ENCODE results near the gene POPDC2. TPM values are rescaled to one million over a fixed set of nuclear protein-coding genes. Genes with fewer than 3 reads are reported as not detected.
"Not testable (repeated sequence)": the region's sequence is repeated elsewhere in the genome, so short reads cannot be mapped to it uniquely, and the experiment has no call there.

The POPDC2 gene, protein sequence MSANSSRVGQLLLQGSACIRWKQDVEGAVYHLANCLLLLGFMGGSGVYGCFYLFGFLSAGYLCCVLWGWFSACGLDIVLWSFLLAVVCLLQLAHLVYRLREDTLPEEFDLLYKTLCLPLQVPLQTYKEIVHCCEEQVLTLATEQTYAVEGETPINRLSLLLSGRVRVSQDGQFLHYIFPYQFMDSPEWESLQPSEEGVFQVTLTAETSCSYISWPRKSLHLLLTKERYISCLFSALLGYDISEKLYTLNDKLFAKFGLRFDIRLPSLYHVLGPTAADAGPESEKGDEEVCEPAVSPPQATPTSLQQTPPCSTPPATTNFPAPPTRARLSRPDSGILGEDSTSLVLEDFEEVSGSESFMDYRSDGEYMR
- polyA plus RNA-seq (ENCODE audit: insufficient read length in 4 of 4), result 1 to 10 TPM; 2.7 to 8.4 (median 4.5) TPM

DNA sequence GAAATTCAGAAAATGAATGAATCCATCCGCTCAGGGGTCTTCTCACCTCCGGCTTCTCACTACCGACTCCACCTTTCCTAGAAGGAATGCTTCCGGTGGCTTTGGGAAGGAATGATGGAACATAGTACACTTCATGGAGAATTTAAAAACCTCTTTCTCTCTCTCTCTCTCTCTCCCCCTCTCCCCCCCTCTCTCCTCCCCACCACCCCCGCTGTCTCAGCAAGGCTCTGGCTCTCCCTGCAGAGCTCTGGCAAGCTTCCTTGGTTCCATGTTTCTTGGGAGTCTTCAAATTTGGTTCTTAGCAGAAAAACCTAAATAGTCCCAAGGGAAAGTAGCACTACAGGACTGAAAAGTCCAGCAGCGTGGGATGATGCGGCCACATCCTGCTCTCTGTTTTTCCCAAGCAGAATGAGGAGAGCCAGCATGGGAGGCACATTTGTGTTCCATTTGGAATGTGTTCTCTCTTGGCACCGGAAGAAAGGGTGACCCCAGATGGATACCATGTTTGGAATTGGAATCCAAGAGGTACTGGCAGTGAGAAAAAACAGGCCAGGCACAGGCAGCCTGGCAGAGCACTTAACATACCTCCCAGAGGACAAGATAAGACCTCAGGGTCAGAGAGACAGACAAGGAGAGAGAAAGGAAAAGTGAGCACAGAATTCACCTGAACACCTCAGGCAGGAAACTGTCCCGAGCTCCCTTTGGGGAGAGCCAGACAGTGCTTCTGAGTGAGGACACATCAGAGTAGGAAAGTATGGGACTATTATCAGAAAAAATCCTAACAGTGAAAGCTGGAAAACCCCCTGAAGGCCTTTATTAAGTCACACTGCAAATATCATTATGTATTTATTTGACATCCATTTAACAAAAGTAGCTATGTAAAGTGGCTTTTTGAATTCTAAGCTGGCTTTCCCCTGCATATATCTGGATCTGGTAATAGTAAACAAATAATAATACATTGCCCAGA, at the start of gene POPDC2:
TSS of gene POPDC2 (minus strand) at position 116 of the 967 bp plus-strand sequence. CDS start 166 bp downstream, outside the sequence.
- no peak for DNase-seq (ENCODE audit: low read depth in 4 of 4, low spot score in 3 of 4)

DNA sequence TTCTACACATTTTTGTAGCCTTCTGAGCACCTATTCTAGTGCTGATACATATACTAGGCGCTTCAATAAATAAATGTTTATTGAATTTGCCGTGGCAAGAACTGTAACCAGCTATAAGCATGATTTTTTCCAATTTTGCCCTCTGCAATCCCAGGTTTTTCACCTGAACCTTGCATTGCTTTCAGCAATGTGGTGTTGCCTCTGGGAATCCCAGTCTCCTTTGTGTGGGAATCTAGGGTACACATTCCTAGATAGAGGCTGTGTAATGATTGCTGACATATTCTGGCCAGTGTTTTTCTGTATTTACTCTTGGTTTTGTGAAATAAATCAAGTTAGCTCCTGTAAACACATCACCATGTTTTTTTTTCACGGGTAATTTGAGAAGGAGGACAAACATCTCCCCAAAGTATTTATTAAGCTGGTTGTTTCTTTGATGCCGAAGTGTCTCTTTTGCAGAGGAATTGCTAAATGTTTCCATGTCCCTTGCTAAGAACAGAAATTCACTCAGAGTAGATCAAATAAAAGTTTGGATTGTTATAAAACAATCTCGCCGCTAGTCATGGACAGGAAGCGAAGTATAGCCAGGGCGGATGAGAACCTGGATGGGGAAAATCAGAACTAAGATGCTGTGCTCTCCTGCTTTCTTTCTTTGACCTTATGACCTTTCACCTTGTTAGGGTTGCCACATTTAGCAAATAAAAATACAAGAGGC, 43.6 kb upstream of the POPDC2 start:
- no peak for DNase-seq (ENCODE audit: low read depth in 4 of 4, low spot score in 3 of 4)

DNA sequence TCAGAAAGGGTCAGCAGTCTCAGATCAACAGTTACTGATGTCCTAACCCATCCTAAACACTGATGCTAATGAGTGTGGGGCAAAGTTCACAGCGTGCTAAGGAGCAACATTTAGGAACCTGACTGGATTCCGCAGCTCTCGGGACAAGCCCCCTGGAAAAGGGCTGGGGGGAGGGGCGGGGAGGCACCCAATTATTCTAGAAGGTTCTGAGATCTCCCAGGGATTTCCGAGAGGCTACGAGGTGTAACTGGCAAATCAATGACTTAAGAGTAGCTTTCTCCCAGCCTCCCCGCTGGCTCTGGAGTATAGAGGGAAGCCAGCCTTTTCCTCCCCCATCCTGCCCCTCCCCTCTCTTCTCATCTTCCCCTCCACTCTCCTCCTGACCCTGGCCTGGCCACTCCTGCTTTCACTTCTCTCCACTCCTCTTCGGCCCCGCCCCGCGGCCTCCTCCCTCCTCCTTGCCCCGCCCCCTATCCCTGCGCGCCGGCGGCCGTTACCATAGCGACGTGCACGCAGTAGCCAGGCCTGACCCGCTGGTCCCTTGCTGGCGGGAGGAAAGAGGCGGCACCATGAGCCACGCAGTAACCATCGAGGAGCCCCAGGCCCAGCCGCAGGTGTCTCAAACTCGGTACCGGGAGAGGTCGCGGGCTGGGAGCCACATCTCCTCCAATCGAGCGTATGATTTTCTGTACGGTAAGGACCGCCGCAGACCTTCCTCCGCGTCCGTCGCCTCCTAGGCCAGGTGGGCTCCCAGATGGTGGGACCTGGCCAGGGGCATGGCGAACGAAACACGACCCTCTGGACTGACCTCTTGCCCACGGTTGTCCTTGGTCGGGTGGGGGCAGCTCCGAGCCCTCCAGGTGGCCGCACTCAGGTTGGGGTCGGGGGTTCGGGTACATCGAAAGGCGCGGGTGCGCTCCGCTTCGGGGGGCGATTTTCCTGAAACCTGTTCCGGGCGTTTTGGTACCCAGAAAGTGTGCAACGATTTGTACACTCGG, 42.4 kb upstream of the POPDC2 start, which contains the start of gene CFAP91:
TSS of gene CFAP91 (plus strand) at position 493 of the 998 bp plus-strand sequence. CDS start at position 570, 77 bp downstream.
- DNase-seq (ENCODE audit: low read depth in 4 of 4, low spot score in 3 of 4), result peak; percentile 84 to 92 (median 87)

DNA sequence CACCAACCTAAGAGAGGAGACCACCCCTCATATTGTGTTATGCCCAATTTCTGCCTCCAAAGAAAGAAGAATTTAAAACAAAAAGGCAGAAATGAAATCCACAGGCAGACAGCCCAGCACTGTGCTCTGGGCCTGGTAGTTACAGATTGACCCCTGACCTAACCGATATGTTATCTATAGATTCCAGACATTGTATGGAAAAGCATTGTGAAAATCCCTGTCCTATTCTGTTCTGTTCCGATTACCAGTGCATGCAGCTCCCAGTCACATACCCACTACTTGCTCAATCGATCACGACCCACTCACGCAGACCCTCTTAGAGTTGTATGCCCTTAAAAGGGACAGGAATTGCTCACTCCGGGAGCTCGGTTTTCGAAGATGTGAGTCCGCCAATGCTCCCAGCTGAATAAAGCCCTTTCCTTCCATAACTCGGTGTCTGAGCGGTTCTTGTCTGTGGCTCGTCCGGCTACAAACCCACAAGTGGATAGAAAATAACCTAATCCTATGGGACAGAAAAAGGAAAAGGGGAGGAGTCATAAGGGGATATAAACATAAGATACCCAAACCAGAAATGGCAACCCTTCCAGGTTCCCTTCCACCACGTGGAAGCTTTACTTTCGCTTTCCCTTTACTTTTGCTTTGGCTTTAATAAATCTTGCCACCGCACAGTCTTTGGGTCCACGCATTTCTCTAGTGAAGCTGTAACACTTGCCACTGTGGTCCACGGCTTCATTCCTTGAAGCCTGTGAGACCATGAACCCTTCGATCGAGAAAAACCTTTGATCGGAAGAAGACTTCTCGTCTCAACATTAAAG, 40.7 kb upstream of the POPDC2 start:
- no peak for DNase-seq (ENCODE audit: low read depth in 4 of 4, low spot score in 3 of 4)

DNA sequence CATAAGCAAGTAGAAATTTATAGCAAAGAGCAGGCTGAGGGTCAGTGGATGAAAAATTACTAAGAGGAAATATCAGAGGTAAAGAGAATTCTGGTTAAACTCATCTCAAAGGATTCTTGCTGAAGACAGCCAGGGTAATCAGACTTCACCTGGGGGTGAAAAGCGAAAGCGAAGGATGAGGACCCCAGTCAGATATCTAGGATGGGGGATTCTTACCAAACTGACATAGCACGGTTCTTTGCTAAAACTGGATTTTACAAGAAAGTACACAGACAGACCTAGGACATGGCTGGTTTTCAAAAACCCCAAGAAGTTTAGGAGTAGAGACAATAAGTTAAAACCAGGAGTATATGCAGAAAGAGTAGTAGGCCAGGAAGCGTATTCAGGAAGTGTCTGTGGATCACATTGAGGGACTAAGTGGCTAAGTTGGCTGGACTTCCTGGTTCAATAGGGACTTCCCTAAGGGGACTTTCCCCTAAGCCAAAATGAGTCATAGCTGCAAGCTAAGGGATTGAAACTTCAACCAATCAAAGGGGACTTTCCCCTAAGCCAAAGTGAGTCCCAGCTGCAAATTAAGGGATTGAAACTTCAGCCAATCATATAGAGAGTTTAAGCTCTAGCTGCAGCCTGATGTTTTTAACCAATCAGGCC, 40.0 kb upstream of the POPDC2 start:
- no peak for DNase-seq (ENCODE audit: low read depth in 4 of 4, low spot score in 3 of 4)

DNA sequence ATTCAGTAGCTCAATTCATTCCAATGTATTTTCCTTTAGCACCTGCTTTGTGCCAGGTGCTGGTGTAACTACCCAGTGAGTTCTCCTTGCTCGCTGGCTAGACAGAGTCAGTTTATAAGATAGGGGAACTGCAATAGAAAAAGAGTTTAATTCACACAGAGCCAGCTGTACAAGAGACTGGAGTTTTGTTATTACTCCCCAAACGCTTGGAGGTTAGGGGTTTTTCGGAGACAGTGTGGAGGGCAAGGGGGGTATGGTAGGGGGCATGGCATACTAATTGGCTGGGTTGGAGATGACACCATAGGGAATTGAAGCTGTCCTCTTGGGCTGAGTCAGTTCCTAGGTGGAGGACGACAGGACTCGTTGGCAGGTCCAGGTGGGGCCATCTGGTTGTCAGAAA, 37.0 kb upstream of the POPDC2 start:
- DNase-seq (ENCODE audit: low read depth in 4 of 4, low spot score in 3 of 4), result no peak

DNA sequence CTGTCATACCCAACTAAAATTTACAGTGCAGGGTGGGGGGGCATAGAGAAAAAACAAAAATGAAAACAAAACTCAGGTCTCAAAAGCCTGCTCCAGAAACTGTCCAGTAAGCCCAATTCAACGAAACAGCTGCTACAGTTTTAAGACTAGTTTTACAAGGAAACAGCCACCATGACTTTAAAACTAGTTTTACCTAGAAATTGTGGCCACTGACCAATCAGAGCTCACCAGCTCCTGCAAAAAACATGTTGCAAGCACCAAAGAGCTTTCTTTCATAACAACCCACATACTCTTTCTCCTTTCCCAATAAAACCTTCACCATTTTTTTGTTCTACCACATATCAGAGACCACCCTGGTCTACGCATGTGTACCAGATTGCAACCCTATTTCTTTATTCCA, 35.1 kb upstream of the POPDC2 start:
- DNase-seq (ENCODE audit: low read depth in 4 of 4, low spot score in 3 of 4), result no peak

DNA sequence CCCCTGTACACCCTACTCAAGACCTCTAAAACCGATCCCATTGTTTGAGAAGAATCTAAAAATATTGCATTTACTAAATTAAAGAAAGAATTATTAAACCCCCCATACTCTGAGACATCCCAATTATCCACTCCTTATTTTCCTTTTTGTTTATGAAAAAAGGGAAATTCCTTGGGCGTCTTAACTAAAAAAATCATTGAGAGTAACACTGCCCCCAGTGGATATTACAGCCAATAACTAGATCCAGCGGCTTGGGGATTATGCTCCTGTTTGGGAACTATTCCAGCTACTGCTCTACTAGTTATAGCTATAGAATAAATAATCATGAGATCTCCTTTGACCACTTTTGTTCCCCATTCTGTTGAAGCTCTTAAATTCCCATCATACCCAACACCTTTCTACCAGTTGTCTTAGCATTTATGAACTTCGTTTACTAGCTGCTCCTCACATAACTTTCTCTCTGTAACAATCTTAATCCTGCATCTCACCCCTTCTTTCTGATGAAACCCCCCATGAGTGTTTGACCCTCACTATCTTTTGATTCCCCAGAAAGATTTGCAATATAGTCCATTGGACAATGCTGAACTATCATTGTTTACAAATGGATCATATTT, 29.8 kb upstream of the POPDC2 start:
- no peak for DNase-seq (ENCODE audit: low read depth in 4 of 4, low spot score in 3 of 4)

DNA sequence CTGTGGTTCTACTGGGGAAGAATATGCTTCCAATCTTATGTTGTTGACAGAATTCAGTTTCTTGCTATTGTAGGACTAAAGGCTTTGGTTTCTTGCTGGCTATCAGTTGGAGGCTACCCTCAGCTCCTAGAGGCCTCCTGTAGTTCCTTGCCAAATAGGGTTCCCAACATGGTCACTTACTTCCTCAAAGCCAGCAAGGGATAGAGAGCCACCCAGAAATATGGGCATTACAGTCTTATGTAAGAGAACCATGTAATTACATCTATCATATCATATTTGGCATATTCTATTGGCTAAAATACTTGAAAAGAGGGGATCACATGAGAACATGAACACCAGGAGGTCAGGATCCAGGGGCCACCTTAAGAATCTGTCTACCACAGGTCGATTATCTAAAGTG, 23.0 kb upstream of the POPDC2 start:
- DNase-seq (ENCODE audit: low read depth in 4 of 4, low spot score in 3 of 4), result no peak

DNA sequence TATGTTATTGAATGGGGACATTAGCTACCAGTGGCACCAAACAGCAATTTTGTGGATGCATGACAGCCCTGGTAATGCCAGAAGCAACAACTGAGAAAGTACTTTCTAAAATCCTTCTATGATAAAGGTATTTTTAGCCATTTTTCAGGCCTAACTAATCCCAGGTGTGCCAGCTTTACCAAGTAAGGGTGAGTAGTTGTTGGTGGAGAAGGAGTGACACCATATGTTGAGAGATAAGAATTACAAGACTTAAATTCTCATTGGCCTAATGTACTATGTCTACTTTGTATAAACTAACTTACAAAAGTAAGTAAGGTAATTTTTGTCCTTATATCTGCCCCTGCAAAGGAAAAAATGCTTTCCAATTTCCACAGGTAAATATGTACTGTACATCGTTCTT, 20.9 kb upstream of the POPDC2 start:
- peak in 1 of 4 donors; percentile 16 for DNase-seq (ENCODE audit: low read depth in 4 of 4, low spot score in 3 of 4)

DNA sequence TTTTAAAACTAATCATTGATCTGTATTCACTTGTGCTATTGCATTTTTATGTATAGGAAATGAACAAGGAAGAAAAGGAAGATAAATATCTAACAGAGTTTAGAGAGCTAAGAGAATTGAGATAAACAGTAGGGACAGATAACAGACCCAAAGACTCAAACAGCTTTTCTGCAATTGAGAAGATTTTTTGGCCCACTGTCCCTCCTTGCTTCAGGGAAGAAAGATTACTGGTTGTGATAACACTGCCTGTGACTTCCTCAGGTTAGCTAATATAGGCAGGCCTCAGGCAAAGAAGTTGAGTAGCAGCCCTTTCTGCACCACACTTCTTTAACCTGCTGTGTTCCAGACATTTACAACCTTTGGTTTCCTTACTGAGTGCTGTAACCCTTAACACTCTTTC, 19.5 kb upstream of the POPDC2 start:
- DNase-seq (ENCODE audit: low read depth in 4 of 4, low spot score in 3 of 4), result no peak

DNA sequence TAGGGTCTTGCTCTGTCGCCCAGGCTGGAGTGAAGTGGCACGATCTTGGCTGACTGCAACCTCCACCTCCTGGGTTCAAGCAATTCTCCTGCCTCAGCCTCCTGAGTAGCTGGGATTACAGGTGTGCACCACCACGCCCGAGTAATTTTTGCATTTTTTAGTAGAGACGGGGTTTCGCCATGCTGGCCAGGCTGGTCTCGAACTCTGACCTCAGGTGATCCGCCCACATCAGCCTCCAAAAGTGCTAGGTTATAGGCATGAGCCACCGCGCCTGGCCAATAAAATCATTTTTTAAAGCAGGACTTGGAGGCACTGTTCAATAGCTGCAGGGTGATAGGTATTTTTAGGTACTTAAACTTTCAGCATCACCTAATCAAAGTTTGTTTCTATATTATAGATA, 17.8 kb upstream of the POPDC2 start:
- not testable (repeated sequence) for DNase-seq (ENCODE audit: low read depth in 4 of 4, low spot score in 3 of 4)

DNA sequence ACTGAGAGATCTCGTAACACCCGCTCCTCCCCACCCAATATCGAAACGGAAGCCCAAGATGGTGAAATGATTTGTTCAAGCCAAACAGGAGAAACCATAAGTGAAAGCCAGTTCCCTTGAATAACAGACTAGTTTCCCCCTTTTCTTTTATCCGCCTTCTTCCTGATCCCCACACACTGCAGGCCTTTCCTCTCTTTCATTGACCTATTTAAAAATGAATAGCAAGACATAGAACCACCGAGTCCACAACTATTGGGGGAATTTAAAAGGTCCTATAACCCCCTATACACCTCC, 17.2 kb upstream of the POPDC2 start:
- peak in 1 of 4 donors; percentile 43 for DNase-seq (ENCODE audit: low read depth in 4 of 4, low spot score in 3 of 4)

DNA sequence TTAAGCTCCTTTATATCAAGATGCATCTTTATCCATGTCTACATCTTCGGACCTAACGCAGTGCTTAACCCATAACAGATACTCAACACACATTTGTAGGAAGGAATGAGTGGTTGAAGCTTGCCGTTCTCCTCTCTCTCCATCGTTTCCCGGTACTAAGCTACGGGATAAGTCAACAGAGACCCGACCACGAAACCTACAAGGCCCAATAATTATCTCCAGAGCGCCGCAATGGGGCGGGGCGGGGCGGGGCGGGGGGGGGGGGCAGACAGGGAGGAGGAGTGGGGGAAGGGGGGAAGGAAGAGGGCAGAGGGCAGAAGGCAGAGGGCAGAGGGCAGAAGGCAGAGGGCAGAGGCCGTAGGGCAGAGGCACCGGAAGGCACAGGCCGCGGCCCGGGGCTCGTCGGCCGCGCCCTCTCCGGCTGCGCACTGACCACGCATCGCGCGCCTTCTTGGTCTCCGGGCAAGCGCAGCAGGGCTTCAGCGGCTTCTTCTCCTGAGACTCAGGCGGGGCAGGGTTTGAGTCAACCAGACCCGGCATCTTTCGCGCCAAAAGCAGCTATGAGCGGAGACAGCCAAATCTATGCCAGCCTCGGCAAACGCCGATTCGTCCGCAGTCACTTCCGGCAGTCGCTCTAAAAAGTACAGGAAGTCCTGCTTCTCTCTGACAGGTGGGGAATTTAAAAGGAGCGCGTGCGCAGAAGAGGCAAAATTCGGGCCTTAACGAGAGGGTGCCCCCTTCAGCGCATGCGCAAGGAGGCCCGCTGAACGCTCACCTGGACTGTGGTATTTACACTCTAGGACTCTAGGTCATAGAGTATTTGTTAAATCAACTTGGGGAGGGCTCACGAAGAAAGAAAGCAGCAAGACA, 16.6 kb upstream of the POPDC2 start, which contains the start of gene COX17:
TSS of gene COX17 (minus strand) at position 636 of the 870 bp plus-strand sequence. CDS start at position 540, 96 bp downstream.
- peak; percentile 87 to 95 (median 93) for DNase-seq (ENCODE audit: low read depth in 4 of 4, low spot score in 3 of 4)

DNA sequence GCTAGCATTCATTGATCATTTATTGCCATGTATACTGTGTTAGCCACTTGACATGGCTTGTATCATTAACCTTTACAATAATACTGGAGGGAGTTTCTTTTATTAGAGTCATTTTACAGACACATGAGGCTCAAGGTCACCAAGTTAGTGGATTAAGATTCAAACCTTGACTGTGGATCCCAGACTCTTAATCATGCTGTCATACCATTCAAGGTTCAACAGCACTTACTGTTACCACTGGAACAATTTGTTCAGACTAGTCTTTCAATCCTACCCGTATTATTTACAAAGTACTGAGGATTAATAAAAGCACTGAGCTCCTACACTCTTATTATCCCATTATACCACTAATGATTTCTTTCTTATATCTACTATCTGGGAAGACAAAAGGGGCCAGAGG, 15.6 kb upstream of the POPDC2 start:
- DNase-seq (ENCODE audit: low read depth in 4 of 4, low spot score in 3 of 4), result no peak

DNA sequence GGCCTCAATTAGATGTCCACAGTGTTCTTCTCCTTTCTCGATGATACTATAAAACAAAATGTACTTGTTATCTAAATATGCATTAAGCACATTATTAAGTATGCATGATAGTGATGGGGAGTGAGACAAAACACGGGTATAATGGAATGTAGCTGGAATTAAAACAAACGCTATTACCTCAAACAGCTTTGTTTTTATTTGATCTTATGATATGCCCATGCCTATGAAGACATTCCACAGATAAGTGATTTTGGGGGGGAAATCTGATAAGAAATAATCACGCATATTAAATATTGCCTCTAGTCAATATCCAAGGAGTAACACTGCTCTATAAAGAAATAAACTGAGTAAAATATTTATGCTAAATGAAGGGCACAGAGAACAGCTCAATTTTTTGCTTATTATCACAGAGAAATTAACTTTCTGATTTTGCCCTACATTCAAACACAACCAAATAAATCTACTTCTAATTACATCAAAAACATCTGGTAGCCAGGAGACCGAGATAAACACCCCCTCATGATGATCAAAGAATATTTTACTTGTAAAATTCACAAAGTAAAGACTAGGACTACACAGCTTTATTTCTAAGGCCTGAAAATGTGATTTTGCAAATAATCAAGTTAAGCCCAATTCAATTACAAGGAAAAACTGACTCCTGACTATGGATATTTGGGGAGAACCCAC, 14.9 kb upstream of the POPDC2 start:
- DNase-seq (ENCODE audit: low read depth in 4 of 4, low spot score in 3 of 4), result no peak
